ENCODE data around the gene DTX4.

DNA sequence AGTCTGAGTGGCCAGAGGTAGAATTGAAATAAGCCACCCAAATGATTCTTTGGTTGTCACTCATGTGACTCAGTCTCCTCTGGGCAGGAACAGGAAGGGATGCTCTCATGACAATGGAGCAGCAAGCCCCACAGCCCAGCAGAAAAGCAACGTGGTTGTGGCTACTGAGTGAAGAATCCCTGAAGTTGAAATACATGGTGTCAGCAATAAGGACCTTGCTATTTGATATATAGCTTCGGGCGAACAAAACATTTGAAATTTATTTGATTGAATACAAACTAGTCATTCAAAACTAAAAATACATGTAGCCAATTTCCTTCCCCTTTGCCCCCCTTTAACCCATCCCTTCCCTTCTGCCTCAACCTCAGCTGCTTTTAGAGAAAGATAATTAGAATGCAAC is 14.5 kb upstream of the DTX4 start:
- TF ChIP-seq, protein P1, sequence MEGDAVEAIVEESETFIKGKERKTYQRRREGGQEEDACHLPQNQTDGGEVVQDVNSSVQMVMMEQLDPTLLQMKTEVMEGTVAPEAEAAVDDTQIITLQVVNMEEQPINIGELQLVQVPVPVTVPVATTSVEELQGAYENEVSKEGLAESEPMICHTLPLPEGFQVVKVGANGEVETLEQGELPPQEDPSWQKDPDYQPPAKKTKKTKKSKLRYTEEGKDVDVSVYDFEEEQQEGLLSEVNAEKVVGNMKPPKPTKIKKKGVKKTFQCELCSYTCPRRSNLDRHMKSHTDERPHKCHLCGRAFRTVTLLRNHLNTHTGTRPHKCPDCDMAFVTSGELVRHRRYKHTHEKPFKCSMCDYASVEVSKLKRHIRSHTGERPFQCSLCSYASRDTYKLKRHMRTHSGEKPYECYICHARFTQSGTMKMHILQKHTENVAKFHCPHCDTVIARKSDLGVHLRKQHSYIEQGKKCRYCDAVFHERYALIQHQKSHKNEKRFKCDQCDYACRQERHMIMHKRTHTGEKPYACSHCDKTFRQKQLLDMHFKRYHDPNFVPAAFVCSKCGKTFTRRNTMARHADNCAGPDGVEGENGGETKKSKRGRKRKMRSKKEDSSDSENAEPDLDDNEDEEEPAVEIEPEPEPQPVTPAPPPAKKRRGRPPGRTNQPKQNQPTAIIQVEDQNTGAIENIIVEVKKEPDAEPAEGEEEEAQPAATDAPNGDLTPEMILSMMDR (IDR thresholded peaks at IDR 0.05) = no peak
- TF ChIP-seq POLR2A (IDR thresholded peaks at IDR 0.05) = no peak
- TF ChIP-seq POLR2AphosphoS5 (IDR thresholded peaks at IDR 0.05) = no peak
- no peak for TF ChIP-seq EP300 (IDR thresholded peaks at IDR 0.05)
